ENCODE results near the gene GLT1D1. TPM values are rescaled to one million over a fixed set of nuclear protein-coding genes. Genes with fewer than 3 reads are reported as not detected.

The GLT1D1 gene
- total RNA-seq, 1 experiment from 2014 or later, result 0.07 TPM

GRCh38 chr12:129005829-129006228 lies 152.6 kb downstream of the GLT1D1 start:
- in situ Hi-C loops (cut with HindIII; ENCODE audit: low pct_unique_long_range_greater_than_20kb, low sequenced_read_pairs), result no loop called here
- no peak for DNase-seq (ENCODE audit: low read depth)

GRCh38 chr12:129009833-129010622 lies 156.8 kb downstream of the GLT1D1 start:
- in situ Hi-C loops (cut with HindIII; ENCODE audit: low pct_unique_long_range_greater_than_20kb, low sequenced_read_pairs), result no loop called here
- DNase-seq (ENCODE audit: low read depth), result peak; percentile 82

GRCh38 chr12:129016159-129016558 lies 162.9 kb downstream of the GLT1D1 start:
- in situ Hi-C loops (cut with HindIII; ENCODE audit: low pct_unique_long_range_greater_than_20kb, low sequenced_read_pairs), result no loop called here
- DNase-seq (ENCODE audit: low read depth), result no peak

GRCh38 chr12:129025055-129025454 lies 171.8 kb downstream of the GLT1D1 start:
- in situ Hi-C loops (cut with HindIII; ENCODE audit: low pct_unique_long_range_greater_than_20kb, low sequenced_read_pairs), result no loop called here

GRCh38 chr12:129028844-129029243 lies 175.6 kb downstream of the GLT1D1 start:
- DNase-seq (ENCODE audit: low read depth), result no peak
- in situ Hi-C loops (cut with HindIII; ENCODE audit: low pct_unique_long_range_greater_than_20kb, low sequenced_read_pairs), result no loop called here

More at GRCh38 chr12:129025055-129025454, 171.8 kb downstream of the GLT1D1 start:
- DNase-seq (ENCODE audit: low read depth), result no peak

Other genes with a start within 250 kb of the GLT1D1 start
- gene SLC15A4, start 29.5 kb upstream of the GLT1D1 start, total RNA-seq (2014; rRNA removed; shearing (Covaris generic); ENCODE audit: low replicate concordance), result 35.9 and 46.4 TPM in 2 replicates

Measured in Caki2 (cell line).